K562 (cell line): Measurements from ENCODE around the gene PDCD1. TPM values are rescaled to one million over a fixed set of nuclear protein-coding genes. Genes with fewer than 3 reads are reported as not detected.
A peak's percentile ranks its signal among the peaks of the same experiment; 100 is the strongest.

Experiments used
- ATAC-seq: fragments of 200-7000 bp; cut with Tn5 transposase; 3 replicates; pipeline ENCODE4 v1.9.1; 2020; ENCODE audit warnings: moderate library complexity
- BruUV-seq: library from RNA; stranded (reverse); fragments of 400-500 nt; replicated peaks from 2 replicates; lab custom pipeline; 2021; lab: Mats Ljungman, UMichigan
- CTCF ChIA-PET: fragments of 300-600 bp; formaldehyde crosslinking; extraction: SDS; loops from one replicate; lab custom pipeline; 2021; ENCODE audit warnings: low intra/inter-chr PET ratio; lab: Yijun Ruan, JAX
- POLR2A ChIA-PET: fragments of 300-600, 350-650 bp; sonication (Branson Sonifier 250); formaldehyde crosslinking; extraction: SDS; loops from one replicate; lab custom pipeline; 2021; ENCODE audit warnings: antibody characterized with exemption, inconsistent platforms; lab: Yijun Ruan, JAX
- DNase-seq, 4 experiments: peaks; one replicate each; pipeline versions ENCODE4 v3.0.0 to v3.0.0-alpha.2; 2011 to 2018; ENCODE audit warnings: low spot score in 3 of 4, mixed read lengths in 3 of 4; ENCODE audit errors: extremely low read depth in 1 of 4
- FAIRE-seq: peaks from 2 replicates; lab custom pipeline; 2011; peaks lifted over from hg19 to GRCh38; lab: Jason Lieb, UNC
- H2AFZ ChIP-seq: 2 replicates; pipeline ENCODE4 v1.6.0; 2011; ENCODE audit warnings: low read depth, low read length, control low read depth, inconsistent platforms
- H3K27ac ChIP-seq: fragments of 200-600 bp; 3 replicates; pipeline ENCODE4 v1.8.0; 2011; ENCODE audit warnings: low read depth, mild to moderate bottlenecking, control low read depth, inconsistent platforms, low read length, moderate library complexity, mixed read lengths; ENCODE audit errors: extremely low read depth
- H3K27me3 ChIP-seq, 2 experiments: fragments of 300-600 bp in 1 of 2; 2 replicates in 1 of 2; 3 replicates in 1 of 2; pipeline versions ENCODE4 v1.6.0 to v1.8.0; 2011; ENCODE audit warnings: inconsistent platforms in 2 of 2, low read length in 2 of 2, mild to moderate bottlenecking in 1 of 2, mixed read lengths in 1 of 2, moderate library complexity in 1 of 2; ENCODE audit not compliant: control insufficient read depth in 2 of 2, insufficient read depth in 2 of 2
- H3K36me3 ChIP-seq: fragments of 300-600 bp; 3 replicates; pipeline ENCODE4 v1.8.0; 2011; ENCODE audit warnings: mild to moderate bottlenecking, low read length, inconsistent platforms; ENCODE audit not compliant: control insufficient read depth, insufficient read depth
- H3K4me1 ChIP-seq, 2 experiments: fragments of 200-600 bp in 1 of 2; replicated peaks in 1 of 2; 2 replicates in 1 of 2; 3 replicates in 1 of 2; pipeline versions ENCODE4 v1.5.1 to v1.8.0; 2011; ENCODE audit warnings: inconsistent platforms in 2 of 2, low read length in 2 of 2, mild to moderate bottlenecking in 1 of 2, mixed read lengths in 1 of 2, moderate library complexity in 1 of 2; ENCODE audit not compliant: control insufficient read depth in 2 of 2, insufficient read depth in 2 of 2
- H3K4me2 ChIP-seq: 2 replicates; pipeline ENCODE4 v1.6.1; 2011; ENCODE audit warnings: low read length, control low read depth, inconsistent platforms, mixed read lengths; ENCODE audit not compliant: insufficient read depth
- H3K4me3 ChIP-seq: fragments of 200-600 bp; sonication (generic), shearing (Covaris generic); 2 replicates; pipeline ENCODE4 v1.5.1; 2016; ENCODE audit warnings: control low read depth, inconsistent platforms
- H3K79me2 ChIP-seq: fragments of 200-600 bp; 3 replicates; pipeline ENCODE4 v1.8.0; 2011; ENCODE audit warnings: low read length, inconsistent platforms; ENCODE audit not compliant: control insufficient read depth, insufficient read depth
- H3K9ac ChIP-seq, 2 experiments: 2 replicates each; pipeline versions ENCODE4 v1.6.0 to v1.6.1; 2011; ENCODE audit warnings: low read depth in 2 of 2, low read length in 2 of 2, control low read depth in 1 of 2, inconsistent platforms in 1 of 2, mild to moderate bottlenecking in 1 of 2, mixed read lengths in 1 of 2; ENCODE audit not compliant: insufficient read depth in 1 of 2
- H3K9me1 ChIP-seq: one replicate; pipeline ENCODE4 v1.6.0; 2011; ENCODE audit warnings: inconsistent platforms, mild to moderate bottlenecking, low read length, moderate library complexity; ENCODE audit not compliant: control insufficient read depth, insufficient read depth
- H3K9me3 ChIP-seq: replicated peaks from 2 replicates; pipeline ENCODE4 v1.5.1; 2011; ENCODE audit warnings: low read depth, low read length, inconsistent platforms; ENCODE audit not compliant: control insufficient read depth, insufficient read depth
- H4K20me1 ChIP-seq: replicated peaks from 2 replicates; pipeline ENCODE4 v1.6.1; 2011; ENCODE audit warnings: low read length, inconsistent platforms, mixed read lengths; ENCODE audit not compliant: control insufficient read depth, insufficient read depth
- BCOR ChIP-seq: fragments of 450-650 bp; IDR thresholded peaks from 2 replicates; pipeline ENCODE4 v1.6.1; 2016
- BRD9 ChIP-seq: fragments of 450-650 bp; IDR thresholded peaks from 2 replicates; pipeline ENCODE4 v1.6.1; 2018; ENCODE audit warnings: low read depth; ENCODE audit not compliant: partially characterized antibody
- CHD4 ChIP-seq: fragments of 200-600 bp; sonication (generic); IDR thresholded peaks from 3 replicates; pipeline ENCODE4 v1.6.1; 2012; ENCODE audit warnings: low read depth, mild to moderate bottlenecking, mixed read lengths, low read length, inconsistent platforms; ENCODE audit not compliant: insufficient read depth, insufficient replicate concordance, poor library complexity, severe bottlenecking
- DACH1 ChIP-seq: fragments of 450-650 bp; IDR thresholded peaks from 2 replicates; pipeline ENCODE4 v1.6.1; 2018; ENCODE audit not compliant: partially characterized antibody
- KLF10 ChIP-seq: fragments of 250-450 bp; sonication (Bioruptor Pico); IDR thresholded peaks from 2 replicates; pipeline ENCODE4 v1.6.1; 2021; ENCODE audit warnings: matching md5 sums
- KLF13 ChIP-seq: fragments of 450-650 bp; IDR thresholded peaks from 2 replicates; pipeline ENCODE4 v1.6.1; 2016; ENCODE audit warnings: missing genetic modification characterization, low read depth, mild to moderate bottlenecking, missing compliant biosample characterization, moderate library complexity, borderline replicate concordance
- NR4A1 ChIP-seq, 2 experiments: fragments of 250-450 bp in 1 of 2; fragments of 450-650 bp in 1 of 2; sonication (Bioruptor Pico) in 1 of 2; IDR thresholded peaks; 2 replicates each; pipeline versions ENCODE4 v1.4.0 to v1.6.1; 2016 to 2020; ENCODE audit warnings: mild to moderate bottlenecking in 2 of 2, missing compliant biosample characterization in 1 of 2, missing genetic modification characterization in 1 of 2, moderate library complexity in 1 of 2
- PHTF2 ChIP-seq: fragments of 250-450 bp; sonication (Bioruptor Pico); IDR thresholded peaks from 2 replicates; pipeline ENCODE4 v1.5.0; 2021; ENCODE audit warnings: mild to moderate bottlenecking
- REST ChIP-seq, 2 experiments: fragments of 450-650 bp; formaldehyde crosslinking in 1 of 2; IDR thresholded peaks; 2 replicates each; pipeline versions ENCODE4 v1.4.0 to v1.6.1; 2014 to 2020; ENCODE audit warnings: mild to moderate bottlenecking in 2 of 2, borderline replicate concordance in 1 of 2, low read depth in 1 of 2
- ZNF584 ChIP-seq: fragments of 200-800 bp; sonication (Bioruptor generic); IDR thresholded peaks from 2 replicates; pipeline ENCODE4 v1.6.1; 2016; ENCODE audit warnings: low read depth, mild to moderate bottlenecking, missing genetic modification characterization, missing compliant biosample characterization
- ZNF79 ChIP-seq: fragments of 250-450 bp; sonication (Bioruptor Pico); IDR thresholded peaks from 2 replicates; pipeline ENCODE4 v1.4.0; 2020; ENCODE audit warnings: low read depth, mild to moderate bottlenecking, moderate library complexity
- WGBS: fragments of 100-300 bp; shearing (Covaris generic); methylation state at CpG from one replicate; pipeline ENCODE4 v1.1.6; 2016; ENCODE audit warnings: low coverage, mixed read lengths; ENCODE audit not compliant: insufficient coverage; ENCODE audit errors: missing lambda C conversion rate; 5-methylcytosine and 5-hydroxymethylcytosine counted together
- in situ Hi-C: fragments of 300-500 bp; cut with MboI; formaldehyde crosslinking; loops from 4 replicates; pipeline ENCODE4 v1.15.0; 2018; ENCODE audit warnings: inconsistent platforms, mixed read lengths
- intact Hi-C: fragments of 100-400 bp; cut with micrococcal nuclease; formaldehyde crosslinking; loops from 2 replicates; pipeline ENCODE4 v1.14.2; 2022
- polyA plus RNA-seq, 8 experiments: library from polyadenylated mRNA; depleted of rRNA in 4 of 8; stranded (reverse) in 5 of 8; unstranded in 3 of 8; fragments of >200 nt; fragmentation: Nextera tagmentation in 2 of 8; fragmentation: Illumina TruSeq in 1 of 8; extraction: Ambion mirVana in 2 of 8; extraction: Trizol in 1 of 8; gene quantifications; 2 replicates each; pipeline versions ENCODE4 v1.2.1 to v1.2.3, GENCODE V29; 2011 to 2014; ENCODE audit warnings: inconsistent platforms in 1 of 8, missing spikeins in 1 of 8
- total RNA-seq, 7 experiments: library from RNA; depleted of rRNA in 6 of 7; stranded (reverse); fragments of >200 nt in 6 of 7; fragmentation: Illumina TruSeq in 2 of 7; extraction: Trizol in 2 of 7; gene quantifications; 2 replicates each; pipeline versions ENCODE4 v1.2.1 to v1.2.3, GENCODE V29; 2011 to 2021; ENCODE audit warnings: low replicate concordance in 1 of 7

Gene PDCD1
- total and polyA plus RNA-seq, 9 of the 15 experiments (the other 6 are each of a cell fraction or from before 2014, with no cell fraction given): 0.15 to 2.5 (median 1.0) TPM; not detected in 2

GRCh38 chr2:241880311-241881073 is 21.8 kb upstream of the PDCD1 start:
- intact Hi-C loops: loop anchor here (5.0 kb wide), 1 partner anchor 148 kb away; the partner anchor contains the start of gene D2HGDH
- ATAC-seq: no peak
- POLR2A ChIA-PET: no interaction called here

More at GRCh38 chr2:241880311-241881073, 21.8 kb upstream of the PDCD1 start:
- no peaks in the 10 kb centered on the region for H3K9me1 ChIP-seq
- no peak for FAIRE-seq
- no peaks in the 10 kb centered on the region for H3K36me3 ChIP-seq
- 40% methylated on average over 8 of the region's 16 CpGs for WGBS
- peak overlapping the region; percentile 80 for H3K27ac ChIP-seq
- CTCF ChIA-PET: no interaction called here
- DNase-seq: no peak
- H2AFZ ChIP-seq: peak overlapping the region; percentile 90
- no peaks in the 10 kb centered on the region for H3K27me3 ChIP-seq
- TF ChIP-seq PHTF2 (CRISPR knock-in tag) (no peak), BRD9 (no peak), KLF10 (no peak), NR4A1 (CRISPR knock-in tag; IDR thresholded peaks at IDR 0.05) (no peak), NR4A1 (tag; IDR thresholded peaks at IDR 0.05) (no peak), BCOR (no peak), KLF13 (tag) (no peak), ZNF79 (CRISPR knock-in tag) (no peak), ZNF584 (CRISPR knock-in tag) (no peak), REST (IDR thresholded peaks at IDR 0.05; ENCODE audit: borderline replicate concordance) (no peak), REST (CRISPR knock-in tag; IDR thresholded peaks at IDR 0.05; ENCODE audit: low read depth) (no peak), DACH1 (no peak), CHD4 (no peak)
- peak overlapping the region; percentile 68 to 92 for H3K9ac ChIP-seq
- peaks cover 14 to 48% of the 10 kb centered on the region in 2 experiments; a peak in 4 of 5 replicates for H3K4me1 ChIP-seq
- BruUV-seq: no TSS peak
- H3K9me3 ChIP-seq: no peaks in the 10 kb centered on the region
- H3K4me2 ChIP-seq: peak overlapping the region; percentile 86
- peak overlapping the region; percentile 62 for H3K4me3 ChIP-seq
- no peaks in the 10 kb centered on the region for H3K79me2 ChIP-seq
- in situ Hi-C loops: no loop called here
- no peaks in the 10 kb centered on the region for H4K20me1 ChIP-seq
